LNCaP clone FGC (cell line): ENCODE measurements around the gene NECTIN1.

Experiments
- DNase-seq: peaks from one replicate; pipeline ENCODE4 v3.0.0-alpha.2; 2011; ENCODE audit warnings: low read depth
- H3K4me3 ChIP-seq: 2 replicates; pipeline ENCODE4 v1.5.1; 2011; ENCODE audit warnings: mild to moderate bottlenecking, low read depth, low read length, control low read depth
- TF ChIP-seq, protein P1 (sequence below): IDR thresholded peaks from 2 replicates; pipeline ENCODE4 v1.5.1; 2012; ENCODE audit warnings: mild to moderate bottlenecking; ENCODE audit not compliant: control insufficient read depth, insufficient read depth; ENCODE audit errors: extremely low read depth

NECTIN1 gene

DNA sequence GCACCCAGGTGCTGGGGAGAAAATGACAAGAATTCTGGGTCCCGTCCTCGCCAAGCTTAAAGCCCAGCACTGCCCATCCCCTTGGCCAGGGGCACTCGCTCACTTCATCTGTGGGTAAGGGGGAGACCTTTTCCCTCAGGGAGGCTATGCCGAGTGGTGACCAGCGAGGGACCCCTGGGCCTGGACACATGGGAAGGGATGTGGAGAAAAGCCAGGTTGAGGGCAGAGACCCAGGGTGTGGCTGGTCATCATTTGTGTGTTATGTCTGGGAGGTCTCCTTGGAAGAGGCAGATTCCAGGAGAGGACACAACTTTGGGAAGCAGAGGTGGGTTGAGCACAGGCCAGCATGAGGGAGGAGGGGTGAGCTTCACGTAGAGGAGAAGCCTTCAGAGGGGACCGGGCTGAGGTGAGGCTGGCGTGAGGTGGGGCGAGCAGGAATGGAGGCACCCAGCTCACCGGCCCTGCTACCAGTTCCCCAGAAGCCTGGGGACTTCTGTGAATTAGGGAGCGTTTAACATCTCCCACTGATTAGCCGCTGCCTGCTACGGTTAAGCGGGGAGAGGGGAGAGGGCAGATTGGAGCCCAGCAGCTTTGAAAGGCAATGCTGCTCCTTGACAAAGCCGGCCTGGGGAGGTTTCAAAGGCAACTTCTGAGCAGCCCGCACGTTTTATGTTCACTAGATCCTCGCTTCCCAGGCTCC lies 25.8 kb upstream of the NECTIN1 start:
- DNase-seq = no peak
- TF ChIP-seq, protein P1, sequence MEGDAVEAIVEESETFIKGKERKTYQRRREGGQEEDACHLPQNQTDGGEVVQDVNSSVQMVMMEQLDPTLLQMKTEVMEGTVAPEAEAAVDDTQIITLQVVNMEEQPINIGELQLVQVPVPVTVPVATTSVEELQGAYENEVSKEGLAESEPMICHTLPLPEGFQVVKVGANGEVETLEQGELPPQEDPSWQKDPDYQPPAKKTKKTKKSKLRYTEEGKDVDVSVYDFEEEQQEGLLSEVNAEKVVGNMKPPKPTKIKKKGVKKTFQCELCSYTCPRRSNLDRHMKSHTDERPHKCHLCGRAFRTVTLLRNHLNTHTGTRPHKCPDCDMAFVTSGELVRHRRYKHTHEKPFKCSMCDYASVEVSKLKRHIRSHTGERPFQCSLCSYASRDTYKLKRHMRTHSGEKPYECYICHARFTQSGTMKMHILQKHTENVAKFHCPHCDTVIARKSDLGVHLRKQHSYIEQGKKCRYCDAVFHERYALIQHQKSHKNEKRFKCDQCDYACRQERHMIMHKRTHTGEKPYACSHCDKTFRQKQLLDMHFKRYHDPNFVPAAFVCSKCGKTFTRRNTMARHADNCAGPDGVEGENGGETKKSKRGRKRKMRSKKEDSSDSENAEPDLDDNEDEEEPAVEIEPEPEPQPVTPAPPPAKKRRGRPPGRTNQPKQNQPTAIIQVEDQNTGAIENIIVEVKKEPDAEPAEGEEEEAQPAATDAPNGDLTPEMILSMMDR = no peak
- H3K4me3 ChIP-seq = no peak overlapping the region

DNA sequence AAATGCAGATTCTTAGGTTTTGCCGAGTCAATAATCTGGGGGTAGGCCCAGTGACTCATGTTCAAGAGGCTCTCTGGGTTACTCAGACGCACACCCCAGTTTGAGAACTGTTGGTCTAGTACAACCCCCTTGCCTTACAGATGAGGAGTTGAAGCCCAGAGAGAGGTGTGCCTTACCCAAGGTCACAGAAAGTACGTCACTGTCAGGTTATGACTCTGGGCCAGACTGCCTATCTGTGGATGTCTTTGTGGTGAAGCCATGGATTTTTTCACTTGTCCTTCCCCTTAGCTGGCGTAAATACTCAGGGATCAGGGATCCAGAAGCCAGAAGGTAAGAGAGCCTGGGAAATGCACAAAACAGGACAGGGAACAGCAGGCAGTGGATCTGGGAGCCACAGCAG lies 25.2 kb upstream of the NECTIN1 start:
- DNase-seq = no peak
- no peak overlapping the region for H3K4me3 ChIP-seq
- TF ChIP-seq, protein P1 = no peak

DNA sequence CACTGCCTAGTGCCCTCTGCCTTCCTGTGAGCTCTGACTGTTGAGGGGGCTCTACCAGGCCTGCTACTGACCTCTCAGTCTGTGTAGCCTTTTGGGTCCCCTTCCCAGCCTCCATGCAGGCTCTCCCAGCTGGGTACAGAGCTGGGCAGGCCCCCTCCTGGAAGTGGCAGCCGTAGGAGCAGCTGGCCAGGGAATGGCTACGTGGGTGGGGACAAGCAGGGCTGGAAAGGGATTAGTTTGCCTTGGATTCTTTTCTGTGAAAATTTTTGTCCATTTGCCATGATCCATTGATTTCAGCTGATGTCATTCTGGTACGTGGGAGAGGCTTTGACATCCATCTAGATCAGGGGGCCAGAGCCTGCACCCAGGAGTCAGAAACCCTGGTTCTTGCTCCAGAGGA lies 23.9 kb upstream of the NECTIN1 start:
- no peak for DNase-seq
- H3K4me3 ChIP-seq = no peak overlapping the region
- TF ChIP-seq, protein P1 = no peak

DNA sequence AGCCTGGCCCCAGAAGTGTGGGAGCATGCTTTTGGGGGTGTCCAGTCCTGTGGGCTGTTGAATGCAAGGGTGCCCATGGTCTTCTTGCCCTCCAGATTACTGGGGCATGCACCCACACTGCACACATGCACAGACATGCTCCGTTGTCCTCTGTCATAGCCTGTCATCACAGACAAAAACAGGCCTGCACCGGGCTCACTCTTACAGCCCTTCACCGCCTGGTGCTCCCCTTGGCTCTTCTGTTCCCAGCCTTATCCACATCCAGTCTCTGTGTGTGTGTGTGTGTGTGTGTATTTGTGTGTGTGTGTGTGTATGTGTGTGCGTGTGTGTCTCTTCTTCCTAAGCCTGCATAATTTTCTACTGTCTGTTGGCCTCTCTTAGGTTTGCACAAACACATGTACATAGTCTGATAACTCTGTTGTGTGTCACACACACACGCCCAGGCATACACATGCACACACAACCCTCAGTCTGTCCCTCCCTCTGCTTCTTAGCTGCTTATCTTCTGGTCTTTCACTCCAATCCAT lies 23.4 kb upstream of the NECTIN1 start:
- H3K4me3 ChIP-seq = no peak overlapping the region
- TF ChIP-seq, protein P1 = no peak
- DNase-seq = no peak

DNA sequence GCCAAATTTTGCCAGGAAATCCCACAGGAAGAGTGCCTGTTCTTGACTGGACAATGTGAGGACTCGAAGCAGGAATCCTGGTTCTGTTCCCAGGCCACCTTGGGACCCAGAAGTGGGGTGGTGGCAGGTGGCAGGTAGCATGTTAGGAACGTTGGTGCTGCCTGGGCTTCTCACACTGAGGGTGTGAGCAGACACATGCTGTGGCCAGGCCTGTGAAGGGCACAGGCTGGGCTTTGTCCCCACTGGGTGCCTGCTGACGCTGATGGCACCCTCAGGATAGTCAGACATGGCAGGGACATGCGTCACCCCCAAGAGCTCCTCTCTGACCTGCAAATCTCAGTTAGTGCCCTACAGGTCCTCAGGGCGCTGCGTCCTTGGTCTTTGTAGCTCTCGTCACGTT lies 21.1 kb upstream of the NECTIN1 start:
- no peak overlapping the region for H3K4me3 ChIP-seq
- no peak for DNase-seq
- TF ChIP-seq, protein P1 = no peak

DNA sequence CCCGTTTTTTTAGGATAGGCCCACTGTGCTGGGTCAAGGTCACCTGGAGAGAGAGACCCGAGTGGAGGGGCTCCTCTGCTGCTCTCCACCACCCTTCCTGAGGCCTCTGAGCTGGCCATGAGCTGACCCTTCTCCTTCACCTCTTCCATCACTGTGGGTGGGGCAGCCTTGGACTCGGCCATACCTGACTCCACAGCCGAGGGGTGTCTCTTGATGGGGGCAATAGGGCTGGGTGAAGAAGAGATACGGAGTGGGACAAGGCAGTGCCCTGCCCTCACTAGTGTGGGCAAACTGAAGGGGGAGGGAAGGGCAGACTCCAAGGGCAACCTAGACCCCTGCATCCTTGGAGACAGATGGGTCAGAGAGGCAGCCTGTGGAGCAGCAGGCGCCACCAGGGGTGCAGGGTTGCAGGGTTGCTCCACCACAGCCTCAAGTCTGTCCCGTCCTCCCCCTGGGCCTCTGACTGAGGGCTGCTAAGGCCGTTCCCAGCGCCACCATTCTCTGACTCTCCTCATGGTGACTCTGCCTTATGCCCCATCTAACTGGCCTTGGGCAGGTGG lies 20.1 kb upstream of the NECTIN1 start:
- H3K4me3 ChIP-seq = no peak overlapping the region
- TF ChIP-seq, protein P1 = no peak
- DNase-seq = no peak
